Endodermal cell (in vitro differentiated cells): ENCODE results near the gene ZEB2. TPM values are rescaled to one million over a fixed set of nuclear protein-coding genes. Genes with fewer than 3 reads are reported as not detected.
A peak's percentile ranks its signal among the peaks of the same experiment; 100 is the strongest.

ENCODE experiments used
- DNase-seq: peaks from one replicate; pipeline ENCODE4 v3.0.0-alpha.2; 2017
- H3K27ac ChIP-seq: 2 replicates; pipeline ENCODE4 v1.5.1; 2013; ENCODE audit warnings: mild to moderate bottlenecking, low read depth, low read length, moderate library complexity
- H3K27me3 ChIP-seq: 2 replicates; pipeline ENCODE4 v1.6.1; 2013; ENCODE audit warnings: mild to moderate bottlenecking, low read length, moderate library complexity; ENCODE audit not compliant: insufficient read depth, control insufficient read depth, poor library complexity, severe bottlenecking
- H3K36me3 ChIP-seq: 2 replicates; pipeline ENCODE4 v1.7.0; 2013; ENCODE audit warnings: mild to moderate bottlenecking, low read length, moderate library complexity; ENCODE audit not compliant: control insufficient read depth, insufficient read depth
- H3K4me1 ChIP-seq: one replicate; pipeline ENCODE4 v1.7.0; 2013; ENCODE audit warnings: low read length; ENCODE audit not compliant: control insufficient read depth, insufficient read depth
- H3K4me3 ChIP-seq: 2 replicates; pipeline ENCODE4 v1.5.1; 2013; ENCODE audit warnings: mild to moderate bottlenecking, low read length, moderate library complexity
- H3K9ac ChIP-seq: 2 replicates; pipeline ENCODE4 v1.6.1; 2013; ENCODE audit warnings: mild to moderate bottlenecking, low read length, moderate library complexity; ENCODE audit not compliant: poor library complexity, severe bottlenecking; ENCODE audit errors: extremely low read depth
- H3K9me3 ChIP-seq: 2 replicates; pipeline ENCODE4 v1.6.1; 2013; ENCODE audit warnings: mild to moderate bottlenecking, low read length, moderate library complexity; ENCODE audit not compliant: control insufficient read depth
- H3K27ac Mint-ChIP-seq: 2 replicates; pipeline ENCODE4 v1.8.0; 2020; ENCODE audit warnings: mixed read lengths
- H3K27me3 Mint-ChIP-seq: 2 replicates; pipeline ENCODE4 v1.8.0; 2021; ENCODE audit warnings: mild to moderate bottlenecking, mixed read lengths; ENCODE audit not compliant: insufficient read depth
- H3K36me3 Mint-ChIP-seq: 2 replicates; pipeline ENCODE4 v1.8.0; 2020; ENCODE audit warnings: low read depth, mixed read lengths
- H3K4me1 Mint-ChIP-seq: 2 replicates; pipeline ENCODE4 v1.8.0; 2020; ENCODE audit warnings: mixed read lengths
- H3K4me3 Mint-ChIP-seq: 2 replicates; pipeline ENCODE4 v1.8.0; 2020; ENCODE audit warnings: mild to moderate bottlenecking, moderate library complexity, mixed read lengths
- H3K9me3 Mint-ChIP-seq: 2 replicates; pipeline ENCODE4 v1.8.0; 2020; ENCODE audit warnings: mild to moderate bottlenecking, mixed read lengths
- CTCF ChIP-seq: fragments of 200-600 bp; sonication (generic); conservative IDR thresholded peaks from 2 replicates; pipeline ENCODE4 v1.5.0; 2021; ENCODE audit warnings: antibody characterized with exemption, mild to moderate bottlenecking
- WGBS, 2 experiments: methylation state at CpG; one replicate each; pipeline versions ENCODE4 v1.1.5 to v1.1.7; 2013; ENCODE audit warnings: missing lambda C conversion rate in 2 of 2, mixed read lengths in 1 of 2; ENCODE audit not compliant: insufficient coverage in 1 of 2, insufficient read length in 1 of 2; 5-methylcytosine and 5-hydroxymethylcytosine counted together
- total RNA-seq, 2 donors: library from RNA; stranded (reverse); fragmentation: NEBNext Ultra II Directional in 1 of 2; extraction: Animal tissue kit (Norgen Biotek cat#: 25700) in 1 of 2; gene quantifications; 2 replicates in 1 of 2; 3 replicates in 1 of 2; pipeline ENCODE4 v1.2.1, GENCODE V29; 2021

Gene ZEB2
- total RNA-seq, 2 donors from 2014 or later, result 0.29 to 0.31 TPM

- H3K36me3 ChIP-seq, result no peaks in the 10 kb centered on the region
- H3K27me3 Mint-ChIP-seq, result peaks cover 41% of the 10 kb centered on the region
- H3K4me3 Mint-ChIP-seq, result no peak overlapping the region
- no peaks in the 10 kb centered on the region for H3K9me3 Mint-ChIP-seq
- H3K27me3 ChIP-seq, result peaks cover 43% of the 10 kb centered on the region
- no peaks in the 10 kb centered on the region for H3K36me3 Mint-ChIP-seq
- H3K27ac Mint-ChIP-seq, result no peak overlapping the region
- no peak overlapping the region for H3K9ac ChIP-seq
- WGBS, 2 experiments, result 39 to 42% methylated on average over 2 of the region's 2 CpGs
- TF ChIP-seq CTCF, result no peak
- no peak overlapping the region for H3K4me3 ChIP-seq
- no peaks in the 10 kb centered on the region for H3K4me1 ChIP-seq
- no peaks in the 10 kb centered on the region for H3K9me3 ChIP-seq
- peaks cover 20% of the 10 kb centered on the region for H3K4me1 Mint-ChIP-seq
- H3K27ac ChIP-seq, result peak overlapping the region; percentile 74
- DNase-seq, result no peak
Observed at GRCh38 chr2:144469798-144470197, 50.1 kb downstream of the ZEB2 start.

- Mint-ChIP-seq H3K36me3 (no peaks in the 10 kb centered on the region), H3K27ac (no peak overlapping the region), H3K4me3 (no peak overlapping the region), H3K4me1 (peaks cover 20% of the 10 kb centered on the region), H3K9me3 (no peaks in the 10 kb centered on the region), H3K27me3 (peaks cover 43% of the 10 kb centered on the region)
- WGBS, 2 experiments, result 75 to 78% methylated on average over 4 of the region's 4 CpGs
- Histone ChIP-seq H3K9me3 (no peaks in the 10 kb centered on the region), H3K4me3 (no peak overlapping the region), H3K36me3 (no peaks in the 10 kb centered on the region), H3K27ac (no peak overlapping the region), H3K27me3 (peaks cover 45% of the 10 kb centered on the region), H3K4me1 (no peaks in the 10 kb centered on the region), H3K9ac (no peak overlapping the region)
- no peak for TF ChIP-seq CTCF
- no peak for DNase-seq
Observed at GRCh38 chr2:144468823-144469595, 50.9 kb downstream of the ZEB2 start.

GRCh38 chr2:144467502-144468137 is 52.3 kb downstream of the ZEB2 start:
- no peak overlapping the region for H3K9ac ChIP-seq
- no peaks in the 10 kb centered on the region for H3K36me3 ChIP-seq
- H3K9me3 ChIP-seq, result no peaks in the 10 kb centered on the region
- no peak overlapping the region for H3K4me3 ChIP-seq
- H3K4me3 Mint-ChIP-seq, result no peak overlapping the region
- H3K27ac ChIP-seq, result peak overlapping the region; percentile 8
- no peak for DNase-seq
- peaks cover 56% of the 10 kb centered on the region for H3K27me3 ChIP-seq
- H3K9me3 Mint-ChIP-seq, result no peaks in the 10 kb centered on the region
- TF ChIP-seq CTCF, result no peak
- no peak overlapping the region for H3K27ac Mint-ChIP-seq
- H3K4me1 Mint-ChIP-seq, result peaks cover 20% of the 10 kb centered on the region
- no peaks in the 10 kb centered on the region for H3K4me1 ChIP-seq
- WGBS, 2 experiments, result 46 to 73% methylated on average over 2 to 4 of the region's 4 CpGs
- peaks cover 56% of the 10 kb centered on the region for H3K27me3 Mint-ChIP-seq
- no peaks in the 10 kb centered on the region for H3K36me3 Mint-ChIP-seq
